H1 (cell line): ENCODE data around the gene FAM181A. TPM values are rescaled to one million over a fixed set of nuclear protein-coding genes. Genes with fewer than 3 reads are reported as not detected.

ENCODE experiments used
- CHD1 ChIP-seq: IDR thresholded peaks from 2 replicates; pipeline ENCODE4 v1.6.1; 2012; ENCODE audit warnings: low read depth, low read length, improper control_type of control experiment
- EZH2 ChIP-seq: fragments of 200-600 bp; sonication (generic); IDR thresholded peaks from 2 replicates; pipeline ENCODE4 v1.7.1; 2012; ENCODE audit warnings: low read depth, mild to moderate bottlenecking, moderate library complexity, low read length, inconsistent platforms; ENCODE audit not compliant: severe bottlenecking
- TEAD4 ChIP-seq: IDR thresholded peaks from 2 replicates; pipeline ENCODE4 v1.6.1; 2012; ENCODE audit warnings: low read depth, low read length, inconsistent platforms, mixed read lengths
- polyA plus RNA-seq, 7 experiments: library from polyadenylated mRNA; depleted of rRNA in 3 of 7; stranded (reverse) in 5 of 7; unstranded in 2 of 7; fragments of >200 nt in 5 of 7; fragments of 200-250 nt in 2 of 7; gene quantifications; 1 replicate in 5 of 7; 2 replicates in 1 of 7; 4 replicates in 1 of 7; pipeline versions ENCODE4 v1.2.1 to v1.2.3, GENCODE V29; 2011 to 2013; ENCODE audit warnings: missing spikeins in 2 of 7, mixed read lengths in 2 of 7
- total RNA-seq: library from RNA; stranded (reverse); fragmentation: NEBNext Ultra II Directional; extraction: Animal tissue kit (Norgen Biotek cat#: 25700); gene quantifications from 2 replicates; pipeline ENCODE4 v1.2.1, GENCODE V29; 2021

FAM181A gene
- total and polyA plus RNA-seq, 2 of the 8 experiments (the other 6 are each of a cell fraction or from before 2014, with no cell fraction given) = not detected

GRCh38 chr14:93937519-93937918, 10.4 kb downstream of the FAM181A start (continued):
- no peak for TF ChIP-seq TEAD4
- no peak for TF ChIP-seq EZH2
- TF ChIP-seq CHD1 = no peak
- TF ChIP-seq, all 59 proteins: peak for 0
